OCI-LY7 (cell line): ENCODE data around the gene MAST2. TPM values are rescaled to one million over a fixed set of nuclear protein-coding genes. Genes with fewer than 3 reads are reported as not detected.

ENCODE experiments used
- BruUV-seq: library from RNA; stranded (reverse); fragments of 400-500 nt; replicated peaks from 2 replicates; lab custom pipeline; 2021; lab: Mats Ljungman, UMichigan
- CTCF ChIA-PET: fragments of 300-600 bp; sonication (Branson Sonifier 250); formaldehyde crosslinking; loops from one replicate; lab custom pipeline; 2022; ENCODE audit warnings: antibody characterized with exemption; ENCODE audit not compliant: unreplicated experiment; lab: Charles Lee
- POLR2A ChIA-PET: fragments of 300-600 bp; sonication (Branson Sonifier 250); formaldehyde crosslinking; loops from one replicate; lab custom pipeline; 2022; ENCODE audit warnings: antibody characterized with exemption; lab: Charles Lee
- DNase-seq: peaks from one replicate; pipeline ENCODE4 v3.0.0-alpha.2; 2015; ENCODE audit warnings: low spot score
- H2AFZ ChIP-seq: fragments of 200-600 bp; sonication (generic), shearing (Covaris generic); 2 replicates; pipeline ENCODE4 v1.6.1; 2014; ENCODE audit warnings: mild to moderate bottlenecking, antibody characterized with exemption, low read length, moderate library complexity
- H3K27ac ChIP-seq: fragments of 200-600 bp; sonication (generic); 2 replicates; pipeline ENCODE4 v1.5.1; 2014; ENCODE audit warnings: mixed run types, low read depth, mild to moderate bottlenecking, moderate library complexity, low read length, inconsistent platforms; ENCODE audit not compliant: poor library complexity, severe bottlenecking
- H3K36me3 ChIP-seq: fragments of 200-600 bp; sonication (generic); 2 replicates; pipeline ENCODE4 v1.6.1; 2014; ENCODE audit warnings: mild to moderate bottlenecking, antibody characterized with exemption, low read length, moderate library complexity, mixed read lengths; ENCODE audit not compliant: insufficient read depth
- H3K4me1 ChIP-seq: fragments of 200-600 bp; sonication (generic); 2 replicates; pipeline ENCODE4 v1.5.1; 2014; ENCODE audit warnings: mild to moderate bottlenecking, low read length; ENCODE audit not compliant: insufficient read depth, poor library complexity, severe bottlenecking
- H3K4me2 ChIP-seq: fragments of 200-600 bp; sonication (generic); 2 replicates; pipeline ENCODE4 v1.6.1; 2014; ENCODE audit warnings: mild to moderate bottlenecking, low read length
- H3K4me3 ChIP-seq: fragments of 200-600 bp; sonication (generic); 2 replicates; pipeline ENCODE4 v1.5.1; 2014; ENCODE audit warnings: mild to moderate bottlenecking, low read depth, low read length; ENCODE audit not compliant: poor library complexity, severe bottlenecking
- H3K79me2 ChIP-seq: fragments of 200-600 bp; sonication (generic); 2 replicates; pipeline ENCODE4 v1.6.1; 2016; ENCODE audit warnings: low read depth, mild to moderate bottlenecking, low read length, moderate library complexity, mixed read lengths; ENCODE audit not compliant: insufficient read depth
- H3K9me2 ChIP-seq: fragments of 200-600 bp; sonication (generic); 2 replicates; pipeline ENCODE4 v1.6.1; 2016; ENCODE audit warnings: mild to moderate bottlenecking, low read length, mixed read lengths; ENCODE audit not compliant: insufficient read depth
- H3K9me3 ChIP-seq: fragments of 200-600 bp; sonication (generic); 2 replicates; pipeline ENCODE4 v1.6.1; 2014; ENCODE audit warnings: mild to moderate bottlenecking, mixed run types, low read length, mixed read lengths
- H4K20me1 ChIP-seq: fragments of 200-600 bp; sonication (generic); 2 replicates; pipeline ENCODE4 v1.6.1; 2014; ENCODE audit warnings: mild to moderate bottlenecking, antibody characterized with exemption, low read length, moderate library complexity, mixed read lengths; ENCODE audit not compliant: insufficient read depth
- CTCF ChIP-seq: fragments of 200-600 bp; sonication (generic); conservative IDR thresholded peaks from 2 replicates; pipeline ENCODE4 v1.5.1; 2014; ENCODE audit warnings: mild to moderate bottlenecking, antibody characterized with exemption, low read length, moderate library complexity, mixed read lengths
- EZH2phosphoT487 ChIP-seq: fragments of 200-600 bp; sonication (generic); IDR thresholded peaks from 2 replicates; pipeline ENCODE4 v1.6.1; 2018; ENCODE audit warnings: low read depth, borderline replicate concordance, mild to moderate bottlenecking, mixed run types, antibody characterized with exemption, low read length, moderate library complexity, mixed read lengths
- intact Hi-C: fragments of 100-400 bp; cut with micrococcal nuclease; formaldehyde crosslinking; loops from one replicate; pipeline ENCODE4 v1.10.0; 2022; ENCODE audit not compliant: unreplicated experiment
- total RNA-seq, 2 experiments: library from RNA; depleted of rRNA in 1 of 2; stranded (reverse); fragments of >200 nt in 1 of 2; shearing (Covaris generic) in 1 of 2; gene quantifications; 2 replicates each; pipeline ENCODE4 v1.2.3, GENCODE V29; 2014 to 2022

MAST2 gene
- total RNA-seq, 2 experiments from 2014 or later: 32.1 to 67.2 TPM

- H3K79me2 ChIP-seq: no peaks in the 10 kb centered on the region
- intact Hi-C loops: no loop called here
- H3K4me1 ChIP-seq: peaks cover 25% of the 10 kb centered on the region
- no TSS peak for BruUV-seq
- no peak overlapping the region for H3K4me3 ChIP-seq
- H3K9me3 ChIP-seq: no peaks in the 10 kb centered on the region
- TF ChIP-seq EZH2phosphoT487 (no peak), CTCF (no peak)
- ChIA-PET CTCF (no interaction called here), POLR2A (interaction anchor here (0.7 kb wide), 2 partner anchors 12 to 93 kb away, joined by 3 to 4 read pairs; no protein-coding TSS in a partner anchor)
- H3K27ac ChIP-seq: no peak overlapping the region
- no peak overlapping the region for H2AFZ ChIP-seq
- no peaks in the 10 kb centered on the region for H4K20me1 ChIP-seq
- no peak for DNase-seq
- no peak overlapping the region for H3K4me2 ChIP-seq
- H3K36me3 ChIP-seq: no peaks in the 10 kb centered on the region
- H3K9me2 ChIP-seq: no peaks in the 10 kb centered on the region
Measured at GRCh38 chr1:45796946-45797345, 6.5 kb upstream of the MAST2 start.

GRCh38 chr1:45800899-45801298 lies 2.5 kb upstream of the MAST2 start:
- H3K27ac ChIP-seq: no peak overlapping the region
- H3K9me3 ChIP-seq: no peaks in the 10 kb centered on the region
- TF ChIP-seq CTCF (no peak), EZH2phosphoT487 (no peak)
- CTCF ChIA-PET: no interaction called here
- H3K36me3 ChIP-seq: peaks cover 7% of the 10 kb centered on the region
- H3K9me2 ChIP-seq: no peaks in the 10 kb centered on the region
- intact Hi-C loops: loop anchor here (5.0 kb wide), 1 partner anchor 114 kb away; the partner anchor contains the start of genes GPBP1L1 and TMEM69
- POLR2A ChIA-PET: interaction anchor here (0.5 to 0.6 kb wide), 4 partner anchors 17 to 1012 kb away, joined by 3 to 9 read pairs (median 4); no protein-coding TSS in a partner anchor
- BruUV-seq: no TSS peak
- peaks cover 26% of the 10 kb centered on the region for H3K4me1 ChIP-seq
- no peak for DNase-seq
- H3K4me2 ChIP-seq: no peak overlapping the region
- peaks cover 20% of the 10 kb centered on the region for H3K79me2 ChIP-seq
- H3K4me3 ChIP-seq: no peak overlapping the region
- peaks cover 9% of the 10 kb centered on the region; the same call in 1 of the 2 replicates for H4K20me1 ChIP-seq
- no peak overlapping the region for H2AFZ ChIP-seq
